A549 (cell line): ENCODE results near the gene HELT.

Experiments
- CEBPB ChIP-seq, 2 experiments: fragments of >200 bp in 1 of 2; sonication (Bioruptor Twin) in 1 of 2; formaldehyde crosslinking in 1 of 2; IDR thresholded peaks; 2 replicates each; pipeline ENCODE4 v1.6.1; 2012 to 2016
- EP300 ChIP-seq, 2 experiments: fragments of >200 bp; sonication (Bioruptor Twin); formaldehyde crosslinking; IDR thresholded peaks; 2 replicates in 1 of 2; 3 replicates in 1 of 2; pipeline ENCODE4 v1.6.1; 2016 to 2017
- ESRRA ChIP-seq: fragments of 150-350 bp; IDR thresholded peaks from 2 replicates; pipeline ENCODE4 v1.6.1; 2014; ENCODE audit warnings: mild to moderate bottlenecking, low read length, borderline replicate concordance
- KDM5A ChIP-seq: fragments of 200-600 bp; sonication (generic); IDR thresholded peaks from 2 replicates; pipeline ENCODE4 v1.6.1; 2016; ENCODE audit warnings: antibody characterized with exemption, mild to moderate bottlenecking
- POLR2A ChIP-seq: IDR thresholded peaks from 2 replicates; pipeline ENCODE4 v1.6.1; 2012; ENCODE audit warnings: mild to moderate bottlenecking, low read length
- RAD21 ChIP-seq, 2 experiments: fragments of >200 bp in 1 of 2; sonication (Bioruptor Twin) in 1 of 2; formaldehyde crosslinking in 1 of 2; IDR thresholded peaks in 1 of 2; conservative IDR thresholded peaks in 1 of 2; 2 replicates in 1 of 2; 3 replicates in 1 of 2; pipeline ENCODE4 v1.6.1; 2012 to 2018; ENCODE audit warnings: inconsistent platforms in 1 of 2
- TF ChIP-seq, protein P1 (sequence below): fragments of >200 bp; sonication (Bioruptor Twin); formaldehyde crosslinking; IDR thresholded peaks from 3 replicates; pipeline ENCODE4 v1.5.1; 2016

DNA sequence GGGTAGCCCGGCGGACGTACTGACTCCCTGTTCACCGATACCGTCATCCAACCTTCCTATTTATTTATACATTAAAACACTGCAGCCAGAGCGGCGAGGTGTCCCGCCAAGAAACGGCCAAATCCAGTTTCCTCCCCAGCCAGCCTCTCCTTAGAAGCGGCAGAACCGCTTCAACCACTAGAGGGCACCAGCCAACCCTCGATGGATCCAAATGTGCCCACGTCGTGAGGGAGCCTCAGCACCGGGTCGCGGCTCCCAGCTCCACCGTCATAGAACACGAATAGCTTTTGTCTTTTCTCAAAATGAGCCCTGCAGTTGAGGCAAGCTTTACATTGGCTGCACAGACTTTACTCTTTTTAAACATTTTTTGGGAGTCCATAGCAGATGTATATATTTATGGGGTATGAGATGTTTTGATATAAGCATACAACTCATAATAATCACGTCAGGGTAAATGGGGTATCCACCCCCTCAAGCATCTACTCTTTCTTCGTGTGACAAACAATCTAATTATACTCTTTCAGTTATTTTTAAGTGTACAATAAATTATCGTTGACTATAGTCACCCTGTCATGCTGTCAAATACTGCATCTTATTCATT is 13.0 kb upstream of the HELT start:
- TF ChIP-seq, protein P1, sequence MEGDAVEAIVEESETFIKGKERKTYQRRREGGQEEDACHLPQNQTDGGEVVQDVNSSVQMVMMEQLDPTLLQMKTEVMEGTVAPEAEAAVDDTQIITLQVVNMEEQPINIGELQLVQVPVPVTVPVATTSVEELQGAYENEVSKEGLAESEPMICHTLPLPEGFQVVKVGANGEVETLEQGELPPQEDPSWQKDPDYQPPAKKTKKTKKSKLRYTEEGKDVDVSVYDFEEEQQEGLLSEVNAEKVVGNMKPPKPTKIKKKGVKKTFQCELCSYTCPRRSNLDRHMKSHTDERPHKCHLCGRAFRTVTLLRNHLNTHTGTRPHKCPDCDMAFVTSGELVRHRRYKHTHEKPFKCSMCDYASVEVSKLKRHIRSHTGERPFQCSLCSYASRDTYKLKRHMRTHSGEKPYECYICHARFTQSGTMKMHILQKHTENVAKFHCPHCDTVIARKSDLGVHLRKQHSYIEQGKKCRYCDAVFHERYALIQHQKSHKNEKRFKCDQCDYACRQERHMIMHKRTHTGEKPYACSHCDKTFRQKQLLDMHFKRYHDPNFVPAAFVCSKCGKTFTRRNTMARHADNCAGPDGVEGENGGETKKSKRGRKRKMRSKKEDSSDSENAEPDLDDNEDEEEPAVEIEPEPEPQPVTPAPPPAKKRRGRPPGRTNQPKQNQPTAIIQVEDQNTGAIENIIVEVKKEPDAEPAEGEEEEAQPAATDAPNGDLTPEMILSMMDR = peak; percentile 73
- no peak for TF ChIP-seq EP300 (IDR thresholded peaks at IDR 0.05)
- no peak for TF ChIP-seq POLR2A
- TF ChIP-seq CEBPB (IDR thresholded peaks at IDR 0.05) = no peak
- peak; percentile 66 to 72 for TF ChIP-seq RAD21 (conservative IDR thresholded peaks at IDR 0.05 in 1 of 2, IDR thresholded peaks at IDR 0.05 in 1 of 2)
- no peak for TF ChIP-seq KDM5A
- TF ChIP-seq ESRRA = no peak
